Mucosa of stomach (tissue), 1 donor: ENCODE data around the gene LINC01488.

Experiments
- H3K27me3 ChIP-seq: one replicate; pipeline ENCODE4 v1.7.0; 2013; ENCODE audit warnings: mild to moderate bottlenecking, low read length; ENCODE audit not compliant: control insufficient read depth, insufficient read depth
- H3K36me3 ChIP-seq: one replicate; pipeline ENCODE4 v1.7.0; 2013; ENCODE audit warnings: low read length; ENCODE audit not compliant: control insufficient read depth, insufficient read depth
- H3K4me1 ChIP-seq: one replicate; pipeline ENCODE4 v1.7.0; 2013; ENCODE audit warnings: mild to moderate bottlenecking, low read length; ENCODE audit not compliant: control insufficient read depth, insufficient read depth
- H3K4me3 ChIP-seq: one replicate; pipeline ENCODE4 v1.7.0; 2013; ENCODE audit warnings: low read length
- H3K9ac ChIP-seq: one replicate; pipeline ENCODE4 v1.7.0; 2013; ENCODE audit warnings: mild to moderate bottlenecking, low read length, moderate library complexity
- H3K9me3 ChIP-seq: one replicate; pipeline ENCODE4 v1.7.0; 2013; ENCODE audit warnings: mild to moderate bottlenecking, low read length, moderate library complexity; ENCODE audit not compliant: control insufficient read depth
- donor health status: Pancreatic carcinoma.

The LINC01488 gene

GRCh38 chr11:69487849-69488542, 6.5 kb downstream of the LINC01488 start:
- Histone ChIP-seq H3K9ac (no peak overlapping the region), H3K4me3 (no peak overlapping the region), H3K36me3 (no peaks in the 10 kb centered on the region), H3K9me3 (no peaks in the 10 kb centered on the region), H3K27me3 (no peaks in the 10 kb centered on the region), H3K4me1 (no peaks in the 10 kb centered on the region)

- H3K36me3 ChIP-seq: no peaks in the 10 kb centered on the region
- no peaks in the 10 kb centered on the region for H3K9me3 ChIP-seq
- H3K27me3 ChIP-seq: no peaks in the 10 kb centered on the region
- H3K9ac ChIP-seq: no peak overlapping the region
- no peak overlapping the region for H3K4me3 ChIP-seq
- no peaks in the 10 kb centered on the region for H3K4me1 ChIP-seq
Observed at GRCh38 chr11:69488543-69488940, 7.1 kb downstream of the LINC01488 start.

GRCh38 chr11:69489031-69489745, 7.7 kb downstream of the LINC01488 start:
- H3K4me3 ChIP-seq: no peak overlapping the region
- no peaks in the 10 kb centered on the region for H3K4me1 ChIP-seq
- H3K9ac ChIP-seq: no peak overlapping the region
- H3K27me3 ChIP-seq: no peaks in the 10 kb centered on the region
- no peaks in the 10 kb centered on the region for H3K36me3 ChIP-seq
- H3K9me3 ChIP-seq: no peaks in the 10 kb centered on the region

GRCh38 chr11:69489746-69490365, 8.4 kb downstream of the LINC01488 start:
- Histone ChIP-seq H3K36me3 (no peaks in the 10 kb centered on the region), H3K9ac (no peak overlapping the region), H3K4me1 (no peaks in the 10 kb centered on the region), H3K9me3 (no peaks in the 10 kb centered on the region), H3K4me3 (no peak overlapping the region), H3K27me3 (no peaks in the 10 kb centered on the region)

- no peaks in the 10 kb centered on the region for H3K4me1 ChIP-seq
- H3K36me3 ChIP-seq: no peaks in the 10 kb centered on the region
- no peak overlapping the region for H3K4me3 ChIP-seq
- H3K27me3 ChIP-seq: no peaks in the 10 kb centered on the region
- no peak overlapping the region for H3K9ac ChIP-seq
- H3K9me3 ChIP-seq: no peaks in the 10 kb centered on the region
Observed at GRCh38 chr11:69490516-69490915, 9.1 kb downstream of the LINC01488 start.

GRCh38 chr11:69491071-69492031, 9.9 kb downstream of the LINC01488 start:
- no peak overlapping the region for H3K9ac ChIP-seq
- H3K4me1 ChIP-seq: peaks cover under 1% of the 10 kb centered on the region
- no peaks in the 10 kb centered on the region for H3K36me3 ChIP-seq
- H3K4me3 ChIP-seq: no peak overlapping the region
- H3K9me3 ChIP-seq: no peaks in the 10 kb centered on the region
- H3K27me3 ChIP-seq: no peaks in the 10 kb centered on the region

- H3K4me3 ChIP-seq: no peak overlapping the region
- H3K9ac ChIP-seq: no peak overlapping the region
- no peaks in the 10 kb centered on the region for H3K27me3 ChIP-seq
- no peaks in the 10 kb centered on the region for H3K9me3 ChIP-seq
- H3K36me3 ChIP-seq: no peaks in the 10 kb centered on the region
- H3K4me1 ChIP-seq: peaks cover 9% of the 10 kb centered on the region
Observed at GRCh38 chr11:69492201-69492991, 10.9 kb downstream of the LINC01488 start.

GRCh38 chr11:69493931-69494821, 12.7 kb downstream of the LINC01488 start:
- no peaks in the 10 kb centered on the region for H3K27me3 ChIP-seq
- no peak overlapping the region for H3K9ac ChIP-seq
- H3K4me3 ChIP-seq: no peak overlapping the region
- H3K9me3 ChIP-seq: no peaks in the 10 kb centered on the region
- H3K4me1 ChIP-seq: peaks cover 11% of the 10 kb centered on the region
- no peaks in the 10 kb centered on the region for H3K36me3 ChIP-seq

GRCh38 chr11:69494851-69495250, 13.4 kb downstream of the LINC01488 start:
- no peaks in the 10 kb centered on the region for H3K9me3 ChIP-seq
- H3K4me1 ChIP-seq: peaks cover 14% of the 10 kb centered on the region
- no peak overlapping the region for H3K4me3 ChIP-seq
- no peaks in the 10 kb centered on the region for H3K27me3 ChIP-seq
- H3K36me3 ChIP-seq: no peaks in the 10 kb centered on the region
- H3K9ac ChIP-seq: no peak overlapping the region

GRCh38 chr11:69495441-69496201, 14.2 kb downstream of the LINC01488 start:
- Histone ChIP-seq H3K27me3 (no peaks in the 10 kb centered on the region), H3K36me3 (no peaks in the 10 kb centered on the region), H3K9me3 (no peaks in the 10 kb centered on the region), H3K9ac (no peak overlapping the region), H3K4me3 (no peak overlapping the region), H3K4me1 (peaks cover 22% of the 10 kb centered on the region)
